BE2C (cell line): ENCODE measurements around the gene PRELID2.

Experiments used
- DNase-seq: peaks from one replicate; pipeline ENCODE4 v3.0.0-alpha.2; 2020
- H3K27me3 ChIP-seq: fragments of 250-450 bp; sonication (Bioruptor Pico); 2 replicates; pipeline ENCODE4 v1.5.1; 2020; ENCODE audit warnings: mild to moderate bottlenecking
- H3K36me3 ChIP-seq: fragments of 250-450 bp; sonication (Bioruptor Pico); 2 replicates; pipeline ENCODE4 v1.5.1; 2020; ENCODE audit warnings: mild to moderate bottlenecking
- H3K4me1 ChIP-seq: fragments of 250-450 bp; sonication (Bioruptor Pico); 2 replicates; pipeline ENCODE4 v1.5.1; 2020
- H3K4me3 ChIP-seq: 2 replicates; pipeline ENCODE4 v1.5.1; 2011; ENCODE audit warnings: low read depth, low read length
- H3K9me3 ChIP-seq: fragments of 250-450 bp; sonication (Bioruptor Pico); 2 replicates; pipeline ENCODE4 v1.5.1; 2020
- TF ChIP-seq, protein P1 (sequence below): IDR thresholded peaks from 2 replicates; pipeline ENCODE4 v1.5.1; 2012; ENCODE audit warnings: mild to moderate bottlenecking, low read depth, low read length

Gene PRELID2

DNA sequence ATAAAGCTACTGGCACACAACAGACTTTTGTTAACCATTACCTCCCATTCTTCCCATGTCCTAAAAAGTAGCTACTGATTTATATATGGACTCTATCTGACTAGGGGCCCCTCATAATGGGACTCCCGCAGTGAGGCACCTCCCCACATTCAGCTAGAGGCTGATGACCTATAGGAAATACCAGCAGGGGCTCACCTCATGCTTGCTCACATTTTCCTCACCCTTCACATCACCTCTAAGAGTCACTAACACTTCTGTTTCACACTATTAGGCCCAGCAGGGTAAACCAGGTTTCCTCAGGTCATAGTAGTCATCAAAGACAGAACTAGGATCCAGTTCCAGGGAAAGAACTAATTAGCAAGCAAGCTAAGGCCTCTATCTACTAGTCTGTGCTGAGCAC lies 60.7 kb downstream of the PRELID2 start:
- TF ChIP-seq, protein P1, sequence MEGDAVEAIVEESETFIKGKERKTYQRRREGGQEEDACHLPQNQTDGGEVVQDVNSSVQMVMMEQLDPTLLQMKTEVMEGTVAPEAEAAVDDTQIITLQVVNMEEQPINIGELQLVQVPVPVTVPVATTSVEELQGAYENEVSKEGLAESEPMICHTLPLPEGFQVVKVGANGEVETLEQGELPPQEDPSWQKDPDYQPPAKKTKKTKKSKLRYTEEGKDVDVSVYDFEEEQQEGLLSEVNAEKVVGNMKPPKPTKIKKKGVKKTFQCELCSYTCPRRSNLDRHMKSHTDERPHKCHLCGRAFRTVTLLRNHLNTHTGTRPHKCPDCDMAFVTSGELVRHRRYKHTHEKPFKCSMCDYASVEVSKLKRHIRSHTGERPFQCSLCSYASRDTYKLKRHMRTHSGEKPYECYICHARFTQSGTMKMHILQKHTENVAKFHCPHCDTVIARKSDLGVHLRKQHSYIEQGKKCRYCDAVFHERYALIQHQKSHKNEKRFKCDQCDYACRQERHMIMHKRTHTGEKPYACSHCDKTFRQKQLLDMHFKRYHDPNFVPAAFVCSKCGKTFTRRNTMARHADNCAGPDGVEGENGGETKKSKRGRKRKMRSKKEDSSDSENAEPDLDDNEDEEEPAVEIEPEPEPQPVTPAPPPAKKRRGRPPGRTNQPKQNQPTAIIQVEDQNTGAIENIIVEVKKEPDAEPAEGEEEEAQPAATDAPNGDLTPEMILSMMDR, result no peak
- DNase-seq, result no peak
- H3K9me3 ChIP-seq, result no peaks in the 10 kb centered on the region
- H3K36me3 ChIP-seq, result no peaks in the 10 kb centered on the region
- no peaks in the 10 kb centered on the region for H3K4me1 ChIP-seq
- no peaks in the 10 kb centered on the region for H3K27me3 ChIP-seq
- no peak overlapping the region for H3K4me3 ChIP-seq

DNA sequence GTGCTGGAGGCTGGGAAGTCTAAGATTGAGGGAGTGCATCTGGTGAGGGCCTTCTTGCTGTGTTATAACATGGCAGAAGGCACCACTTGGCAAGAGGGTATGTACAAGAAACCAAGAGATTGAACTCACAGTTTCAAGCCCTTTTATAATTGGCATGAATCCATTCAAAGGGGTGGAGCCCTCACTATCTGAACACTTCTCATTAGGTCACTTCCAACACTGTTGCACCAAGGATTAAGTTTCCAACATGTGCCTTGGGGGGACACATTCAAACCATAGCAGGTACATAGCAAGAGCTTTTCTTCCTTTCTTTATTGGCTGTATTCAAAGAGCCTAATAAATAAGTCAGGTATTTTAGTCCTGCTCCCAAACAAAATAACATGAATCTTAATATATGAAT lies 62.7 kb downstream of the PRELID2 start:
- Histone ChIP-seq H3K36me3 (no peaks in the 10 kb centered on the region), H3K9me3 (no peaks in the 10 kb centered on the region), H3K4me3 (no peak overlapping the region), H3K27me3 (no peaks in the 10 kb centered on the region), H3K4me1 (no peaks in the 10 kb centered on the region)
- TF ChIP-seq, protein P1, result no peak
- DNase-seq, result no peak

DNA sequence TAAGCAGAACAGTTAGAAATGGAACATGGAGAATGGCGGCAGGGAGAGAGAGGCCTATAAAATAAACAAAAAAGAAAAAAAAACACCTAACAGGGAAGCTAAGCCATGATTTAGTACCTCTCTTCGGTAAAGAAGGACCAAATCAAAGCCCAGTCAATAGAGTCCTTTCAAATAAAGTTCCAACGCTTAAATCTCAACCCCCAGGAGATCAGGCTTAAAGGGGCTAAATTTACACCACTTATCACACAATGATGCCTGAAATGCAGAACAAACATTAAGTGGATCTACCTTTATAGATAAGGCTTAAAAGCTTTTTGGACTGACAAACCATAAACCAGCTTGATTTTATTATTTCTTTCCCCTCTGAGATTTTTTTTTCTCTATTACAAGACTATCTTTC lies 66.3 kb downstream of the PRELID2 start:
- no peaks in the 10 kb centered on the region for H3K27me3 ChIP-seq
- no peak for DNase-seq
- TF ChIP-seq, protein P1, result no peak
- no peaks in the 10 kb centered on the region for H3K36me3 ChIP-seq
- no peaks in the 10 kb centered on the region for H3K4me1 ChIP-seq
- H3K4me3 ChIP-seq, result no peak overlapping the region
- no peaks in the 10 kb centered on the region for H3K9me3 ChIP-seq

DNA sequence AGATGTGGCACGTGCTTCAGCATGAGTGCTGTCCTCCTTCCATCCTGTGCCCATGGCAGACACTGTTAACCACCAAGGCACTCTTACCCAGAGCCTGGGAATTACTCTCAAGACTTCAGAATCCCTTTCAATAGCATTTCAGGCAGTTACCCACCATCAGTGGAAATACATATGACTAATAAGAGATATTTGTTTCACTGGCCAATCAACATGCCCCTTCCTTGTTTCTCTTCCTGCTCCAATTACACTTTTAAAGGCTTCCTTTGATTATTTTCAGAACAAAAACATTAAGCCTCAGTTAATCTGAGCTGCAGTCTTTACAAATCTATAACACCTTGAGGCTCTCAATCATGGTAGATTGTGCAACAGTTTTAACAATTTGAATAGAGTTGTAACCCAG lies 70.8 kb downstream of the PRELID2 start:
- no peaks in the 10 kb centered on the region for H3K9me3 ChIP-seq
- TF ChIP-seq, protein P1, result no peak
- DNase-seq, result no peak
- H3K36me3 ChIP-seq, result no peaks in the 10 kb centered on the region
- no peaks in the 10 kb centered on the region for H3K27me3 ChIP-seq
- H3K4me3 ChIP-seq, result no peak overlapping the region
- no peaks in the 10 kb centered on the region for H3K4me1 ChIP-seq

DNA sequence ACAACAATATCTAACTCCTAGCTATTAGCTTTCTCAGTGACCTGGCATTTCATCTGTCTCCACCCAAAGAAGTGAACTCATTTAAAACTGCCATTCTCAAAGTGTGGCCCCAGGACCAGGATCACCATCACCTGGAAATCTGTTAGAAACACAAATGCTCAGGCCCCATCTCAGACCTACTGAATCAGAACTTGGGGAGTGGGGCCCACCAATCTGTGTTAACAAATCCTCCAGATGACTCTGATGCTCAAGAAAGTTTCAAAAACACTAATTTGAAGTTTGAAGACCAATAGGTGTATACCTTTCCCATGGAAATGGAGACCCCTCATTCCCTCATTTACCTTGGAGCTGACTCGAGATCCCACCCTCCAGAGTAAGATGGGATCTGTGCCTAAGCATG lies 72.3 kb downstream of the PRELID2 start:
- TF ChIP-seq, protein P1, result no peak
- Histone ChIP-seq H3K9me3 (no peaks in the 10 kb centered on the region), H3K36me3 (no peaks in the 10 kb centered on the region), H3K4me1 (no peaks in the 10 kb centered on the region), H3K27me3 (no peaks in the 10 kb centered on the region), H3K4me3 (no peak overlapping the region)
- no peak for DNase-seq

DNA sequence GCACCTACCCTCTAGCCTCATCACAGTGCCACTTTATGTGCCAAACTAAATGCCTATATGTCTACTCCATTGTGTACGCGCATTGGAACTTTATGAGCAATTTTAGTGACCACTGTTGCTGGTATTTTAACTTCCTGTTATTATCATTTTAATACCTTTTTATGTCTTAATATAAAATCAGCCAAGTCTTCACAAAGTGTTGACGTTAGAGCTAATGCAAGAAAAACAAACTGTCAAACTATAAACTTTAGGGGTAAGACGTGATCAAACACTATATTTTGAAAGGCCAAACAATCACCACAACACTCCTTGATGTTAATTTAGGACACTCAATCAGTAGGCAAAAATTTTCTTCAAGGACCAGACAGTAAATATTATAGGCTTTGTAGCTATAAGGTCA lies 73.9 kb downstream of the PRELID2 start:
- DNase-seq, result no peak
- H3K4me3 ChIP-seq, result no peak overlapping the region
- H3K9me3 ChIP-seq, result no peaks in the 10 kb centered on the region
- H3K27me3 ChIP-seq, result no peaks in the 10 kb centered on the region
- TF ChIP-seq, protein P1, result no peak
- no peaks in the 10 kb centered on the region for H3K4me1 ChIP-seq
- H3K36me3 ChIP-seq, result no peaks in the 10 kb centered on the region
